IMR-90 (cell line): ENCODE results near the gene NDUFV3. TPM values are rescaled to one million over a fixed set of nuclear protein-coding genes. Genes with fewer than 3 reads are reported as not detected.

Experiments used
- ATAC-seq: fragments of 200-7000 bp; cut with Tn5 transposase; 2 replicates; pipeline ENCODE4 v1.9.1; 2020; ENCODE audit warnings: low read depth, mild to moderate bottlenecking, moderate library complexity
- BruUV-seq: library from RNA; stranded (reverse); fragments of 400-500 nt; replicated peaks from 2 replicates; lab custom pipeline; 2021; lab: Mats Ljungman, UMichigan
- CTCF ChIA-PET: fragments of 300-600 bp; formaldehyde crosslinking; extraction: SDS; loops from one replicate; lab custom pipeline; 2021; ENCODE audit warnings: antibody characterized with exemption; lab: Yijun Ruan, JAX
- POLR2A ChIA-PET: fragments of 300-600 bp; sonication (Branson Sonifier 250); formaldehyde crosslinking; loops from one replicate; lab custom pipeline; 2022; ENCODE audit warnings: antibody characterized with exemption; ENCODE audit not compliant: unreplicated experiment; lab: Charles Lee
- DNase-seq: peaks from one replicate; pipeline ENCODE4 v3.0.0; 2013
- H2AFZ ChIP-seq: replicated peaks from 2 replicates; pipeline ENCODE3; 2013; ENCODE audit warnings: low read length, mild to moderate bottlenecking; ENCODE audit not compliant: poor library complexity
- H2AK5ac ChIP-seq: 2 replicates; pipeline ENCODE4 v1.6.1; 2013; ENCODE audit warnings: low read depth, low read length, inconsistent platforms
- H2AK9ac ChIP-seq: replicated peaks from 2 replicates; pipeline ENCODE3; 2013; ENCODE audit warnings: mild to moderate bottlenecking, low read depth, low read length, moderate library complexity; ENCODE audit not compliant: poor library complexity
- H2BK120ac ChIP-seq: 2 replicates; pipeline ENCODE4 v1.6.1; 2013; ENCODE audit warnings: low read depth, low read length, inconsistent platforms
- H2BK15ac ChIP-seq: 3 replicates; pipeline ENCODE4 v1.6.1; 2013; ENCODE audit warnings: low read depth, low read length, inconsistent platforms
- H2BK20ac ChIP-seq: 2 replicates; pipeline ENCODE4 v1.6.1; 2013; ENCODE audit warnings: low read depth, mild to moderate bottlenecking, inconsistent platforms, low read length, moderate library complexity
- H2BK5ac ChIP-seq: 2 replicates; pipeline ENCODE4 v1.6.1; 2013; ENCODE audit warnings: mild to moderate bottlenecking, low read depth, low read length, inconsistent platforms; ENCODE audit not compliant: poor library complexity, severe bottlenecking
- H3K14ac ChIP-seq: replicated peaks from 2 replicates; pipeline ENCODE4 v1.6.1; 2013; ENCODE audit warnings: low read depth, low read length, inconsistent platforms
- H3K18ac ChIP-seq: 2 replicates; pipeline ENCODE4 v1.6.1; 2013; ENCODE audit warnings: low read depth, low read length, control low read depth
- H3K23ac ChIP-seq: 2 replicates; pipeline ENCODE4 v1.6.1; 2013; ENCODE audit warnings: low read depth, low read length, inconsistent platforms
- H3K27ac ChIP-seq: 2 replicates; pipeline ENCODE4 v1.5.1; 2013; ENCODE audit warnings: mild to moderate bottlenecking, control low read depth, low read length; ENCODE audit not compliant: insufficient read depth
- H3K27me3 ChIP-seq: 2 replicates; pipeline ENCODE4 v1.6.1; 2013; ENCODE audit warnings: low read length; ENCODE audit not compliant: control insufficient read depth, insufficient read depth
- H3K36me3 ChIP-seq: 2 replicates; pipeline ENCODE4 v1.6.1; 2013; ENCODE audit warnings: low read length, mixed read lengths; ENCODE audit not compliant: control insufficient read depth, insufficient read depth
- H3K4ac ChIP-seq: 2 replicates; pipeline ENCODE4 v1.6.1; 2013; ENCODE audit warnings: low read depth, low read length, inconsistent platforms
- H3K4me1 ChIP-seq: 2 replicates; pipeline ENCODE4 v1.6.1; 2013; ENCODE audit warnings: low read length, mixed read lengths; ENCODE audit not compliant: control insufficient read depth, insufficient read depth
- H3K4me2 ChIP-seq: 2 replicates; pipeline ENCODE4 v1.6.1; 2013; ENCODE audit warnings: low read depth, mild to moderate bottlenecking, control low read depth, low read length, moderate library complexity
- H3K4me3 ChIP-seq: 2 replicates; pipeline ENCODE4 v1.5.1; 2013; ENCODE audit warnings: low read depth, mild to moderate bottlenecking, control low read depth, low read length, moderate library complexity; ENCODE audit not compliant: insufficient read depth
- H3K56ac ChIP-seq: 2 replicates; pipeline ENCODE4 v1.6.1; 2013; ENCODE audit warnings: low read length, inconsistent platforms; ENCODE audit not compliant: insufficient read depth; ENCODE audit errors: extremely low read depth
- H3K79me1 ChIP-seq, 2 experiments: 2 replicates each; pipeline ENCODE4 v1.6.1; 2013; ENCODE audit warnings: low read length in 2 of 2, inconsistent platforms in 1 of 2, low read depth in 1 of 2
- H3K9ac ChIP-seq: 2 replicates; pipeline ENCODE4 v1.6.1; 2013; ENCODE audit warnings: low read depth, low read length, control low read depth
- H3K9me1 ChIP-seq: 2 replicates; pipeline ENCODE4 v1.6.1; 2013; ENCODE audit warnings: low read length, inconsistent platforms; ENCODE audit not compliant: insufficient read depth
- H3K9me3 ChIP-seq: 2 replicates; pipeline ENCODE4 v1.6.1; 2013; ENCODE audit warnings: low read length; ENCODE audit not compliant: control insufficient read depth, insufficient read depth
- H4K20me1 ChIP-seq: 2 replicates; pipeline ENCODE4 v1.6.1; 2013; ENCODE audit warnings: low read length, inconsistent platforms; ENCODE audit not compliant: insufficient read depth
- H4K5ac ChIP-seq: 2 replicates; pipeline ENCODE4 v1.6.1; 2013; ENCODE audit warnings: mild to moderate bottlenecking, low read depth, low read length, control low read depth
- H4K8ac ChIP-seq, 2 experiments: 2 replicates each; pipeline ENCODE4 v1.6.1; 2013; ENCODE audit warnings: low read depth in 2 of 2, low read length in 2 of 2, control low read depth in 1 of 2, inconsistent platforms in 1 of 2
- H4K91ac ChIP-seq: 2 replicates; pipeline ENCODE4 v1.6.1; 2013; ENCODE audit warnings: low read depth, low read length, inconsistent platforms; ENCODE audit not compliant: insufficient read depth
- CHD1 ChIP-seq: IDR thresholded peaks from 2 replicates; pipeline ENCODE4 v1.6.1; 2012; ENCODE audit warnings: low read depth, low read length, improper control_type of control experiment
- POLR2A ChIP-seq: IDR thresholded peaks from 2 replicates; pipeline ENCODE4 v1.6.1; 2012; ENCODE audit warnings: mild to moderate bottlenecking, low read depth, low read length
- SMC3 ChIP-seq: fragments of 150-350 bp; IDR thresholded peaks from 2 replicates; pipeline ENCODE4 v1.6.1; 2016; ENCODE audit warnings: low read depth, mild to moderate bottlenecking, antibody characterized with exemption, low read length, moderate library complexity
- WGBS, 2 experiments: methylation state at CpG; one replicate each; pipeline versions ENCODE4 v1.1.5 to v1.1.7; 2013; ENCODE audit warnings: missing lambda C conversion rate in 2 of 2; ENCODE audit not compliant: insufficient read length in 1 of 2; ENCODE audit errors: extremely low coverage in 2 of 2; 5-methylcytosine and 5-hydroxymethylcytosine counted together
- dilution Hi-C: fragments of 300-500 bp; cut with HindIII; formaldehyde crosslinking; loops from one replicate; pipeline ENCODE4 v1.14.3; 2018; ENCODE audit warnings: low sequenced_read_pairs; ENCODE audit not compliant: unreplicated experiment
- in situ Hi-C: fragments of 300-500 bp; cut with MboI; formaldehyde crosslinking; loops from 3 replicates; pipeline ENCODE4 v1.14.3; 2019; ENCODE audit warnings: low sequenced_read_pairs, inconsistent platforms, mixed read lengths
- intact Hi-C: fragments of 100-400 bp; cut with micrococcal nuclease; formaldehyde crosslinking; loops from 2 replicates; pipeline ENCODE4 v1.10.0; 2022
- polyA plus RNA-seq, 3 experiments: library from polyadenylated mRNA; depleted of rRNA; stranded (reverse); fragments of >200 nt; gene quantifications; 2 replicates each; pipeline ENCODE4 v1.2.3, GENCODE V29; 2012; ENCODE audit warnings: low replicate concordance in 1 of 3
- total RNA-seq: library from RNA; depleted of rRNA; stranded (reverse); fragments of >200 nt; gene quantifications from 2 replicates; pipeline ENCODE4 v1.2.3, GENCODE V29; 2012
- TF ChIP-seq, protein P1 (sequence below): fragments of 150-350 bp; IDR thresholded peaks from 2 replicates; pipeline ENCODE4 v1.6.1; 2016; ENCODE audit warnings: low read depth, mild to moderate bottlenecking, low read length, moderate library complexity, borderline replicate concordance
- TF ChIP-seq, protein P2 (sequence below): conservative IDR thresholded peaks from 2 replicates; pipeline ENCODE4 v1.5.1; 2012; ENCODE audit warnings: mild to moderate bottlenecking, low read depth, low read length, improper control_type of control experiment
- TF ChIP-seq, protein P3 (sequence below): fragments of 150-350 bp; IDR thresholded peaks from 2 replicates; pipeline ENCODE4 v1.6.1; 2017; ENCODE audit warnings: mild to moderate bottlenecking, antibody characterized with exemption, low read length, low read depth

NDUFV3 gene
- total and polyA plus RNA-seq, 2 of the 4 experiments (the other 2 are of a cell fraction): 38.5 to 55.6 TPM

DNA sequence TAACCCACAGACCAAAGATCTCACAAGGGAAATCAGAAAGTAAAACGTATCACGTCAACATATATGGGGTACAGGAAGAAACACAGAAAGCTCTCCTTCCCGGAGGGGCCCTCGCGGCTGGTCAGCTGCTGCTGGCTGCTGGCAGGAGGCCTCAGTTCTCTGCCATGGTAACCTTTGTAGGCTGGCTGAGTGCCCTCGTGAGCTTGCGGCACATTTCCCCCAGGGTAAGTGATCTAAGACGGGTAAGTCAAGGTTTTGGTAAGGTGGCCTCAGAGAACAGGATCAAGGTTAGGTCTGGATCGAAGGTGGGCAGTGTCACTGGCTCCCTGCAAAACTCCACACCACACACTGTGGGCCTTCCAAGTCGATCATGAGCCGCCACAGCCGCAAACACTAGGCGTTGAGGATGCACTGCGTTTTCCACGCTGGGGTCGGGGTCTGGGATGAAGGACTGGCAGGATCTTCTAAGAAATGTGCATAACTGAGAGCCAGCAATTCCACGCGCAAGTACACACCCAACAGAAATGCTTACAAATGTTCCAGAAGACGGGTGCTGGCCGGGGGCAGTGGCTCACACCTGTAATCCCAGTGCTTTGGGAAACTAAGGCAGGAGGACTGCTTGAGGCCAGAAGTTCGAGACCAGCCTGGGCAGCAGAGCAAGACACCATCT lies 47.7 kb upstream of the NDUFV3 start:
- dilution Hi-C loops (no loop called here), in situ Hi-C loops (loop anchor here (25.0 kb wide), 1 partner anchor 683 kb away; no protein-coding TSS in a partner anchor), intact Hi-C loops (loop anchor here (10.0 kb wide), 1 partner anchor 1371 kb away; no protein-coding TSS in a partner anchor)
- Histone ChIP-seq H3K79me1 (peaks cover 4 to 22% of the 10 kb centered on the region in 2 experiments), H3K4ac (no peak overlapping the region), H4K8ac (no peak overlapping the region), H4K5ac (no peak overlapping the region), H2AK9ac (peak overlapping the region; percentile 33), H3K4me1 (no peaks in the 10 kb centered on the region), H3K14ac (no peak overlapping the region), H3K27me3 (no peaks in the 10 kb centered on the region), H4K20me1 (peaks cover 30% of the 10 kb centered on the region), H3K9ac (no peak overlapping the region), H3K9me1 (peaks cover 7% of the 10 kb centered on the region; the same call in 1 of the 2 replicates), H2BK120ac (no peak overlapping the region), H3K27ac (no peak overlapping the region), H2AK5ac (no peak overlapping the region), H2BK5ac (no peak overlapping the region), H3K18ac (no peak overlapping the region), H3K4me2 (no peak overlapping the region), H3K56ac (no peak overlapping the region), H2BK20ac (no peak overlapping the region), H2BK15ac (no peak overlapping the region), H2AFZ (no peak overlapping the region), H3K9me3 (no peaks in the 10 kb centered on the region), H3K36me3 (peaks cover 53% of the 10 kb centered on the region), H3K4me3 (no peak overlapping the region), H4K91ac (no peak overlapping the region), H3K23ac (no peak overlapping the region)
- CTCF ChIA-PET: no interaction called here
- ATAC-seq: no peak
- WGBS, 2 experiments: 88% methylated on average over 11 of the region's 21 CpGs; no CpG with 5 or more reads in 1 of the 2 experiments
- no peak for DNase-seq
- POLR2A ChIA-PET: no interaction called here
- BruUV-seq: no TSS peak
- TF ChIP-seq SMC3: no peak
- no peak for TF ChIP-seq CHD1
- TF ChIP-seq, protein P1, sequence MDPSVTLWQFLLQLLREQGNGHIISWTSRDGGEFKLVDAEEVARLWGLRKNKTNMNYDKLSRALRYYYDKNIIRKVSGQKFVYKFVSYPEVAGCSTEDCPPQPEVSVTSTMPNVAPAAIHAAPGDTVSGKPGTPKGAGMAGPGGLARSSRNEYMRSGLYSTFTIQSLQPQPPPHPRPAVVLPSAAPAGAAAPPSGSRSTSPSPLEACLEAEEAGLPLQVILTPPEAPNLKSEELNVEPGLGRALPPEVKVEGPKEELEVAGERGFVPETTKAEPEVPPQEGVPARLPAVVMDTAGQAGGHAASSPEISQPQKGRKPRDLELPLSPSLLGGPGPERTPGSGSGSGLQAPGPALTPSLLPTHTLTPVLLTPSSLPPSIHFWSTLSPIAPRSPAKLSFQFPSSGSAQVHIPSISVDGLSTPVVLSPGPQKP: no peak
- TF ChIP-seq, protein P2, sequence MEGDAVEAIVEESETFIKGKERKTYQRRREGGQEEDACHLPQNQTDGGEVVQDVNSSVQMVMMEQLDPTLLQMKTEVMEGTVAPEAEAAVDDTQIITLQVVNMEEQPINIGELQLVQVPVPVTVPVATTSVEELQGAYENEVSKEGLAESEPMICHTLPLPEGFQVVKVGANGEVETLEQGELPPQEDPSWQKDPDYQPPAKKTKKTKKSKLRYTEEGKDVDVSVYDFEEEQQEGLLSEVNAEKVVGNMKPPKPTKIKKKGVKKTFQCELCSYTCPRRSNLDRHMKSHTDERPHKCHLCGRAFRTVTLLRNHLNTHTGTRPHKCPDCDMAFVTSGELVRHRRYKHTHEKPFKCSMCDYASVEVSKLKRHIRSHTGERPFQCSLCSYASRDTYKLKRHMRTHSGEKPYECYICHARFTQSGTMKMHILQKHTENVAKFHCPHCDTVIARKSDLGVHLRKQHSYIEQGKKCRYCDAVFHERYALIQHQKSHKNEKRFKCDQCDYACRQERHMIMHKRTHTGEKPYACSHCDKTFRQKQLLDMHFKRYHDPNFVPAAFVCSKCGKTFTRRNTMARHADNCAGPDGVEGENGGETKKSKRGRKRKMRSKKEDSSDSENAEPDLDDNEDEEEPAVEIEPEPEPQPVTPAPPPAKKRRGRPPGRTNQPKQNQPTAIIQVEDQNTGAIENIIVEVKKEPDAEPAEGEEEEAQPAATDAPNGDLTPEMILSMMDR: no peak
- no peak for TF ChIP-seq POLR2A
- TF ChIP-seq, protein P3, sequence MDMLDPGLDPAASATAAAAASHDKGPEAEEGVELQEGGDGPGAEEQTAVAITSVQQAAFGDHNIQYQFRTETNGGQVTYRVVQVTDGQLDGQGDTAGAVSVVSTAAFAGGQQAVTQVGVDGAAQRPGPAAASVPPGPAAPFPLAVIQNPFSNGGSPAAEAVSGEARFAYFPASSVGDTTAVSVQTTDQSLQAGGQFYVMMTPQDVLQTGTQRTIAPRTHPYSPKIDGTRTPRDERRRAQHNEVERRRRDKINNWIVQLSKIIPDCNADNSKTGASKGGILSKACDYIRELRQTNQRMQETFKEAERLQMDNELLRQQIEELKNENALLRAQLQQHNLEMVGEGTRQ: no peak
